Activated T-helper 1 cell treated with anti-CD3 and anti-CD28 coated beads, Interleukin-2, amount 50 U/mL, for 16 hours (primary cell): ENCODE results near the gene ERICH3.

ENCODE experiments used
- DNase-seq, 2 donors: peaks; one replicate each; pipeline ENCODE4 v3.0.0-alpha.2; 2020; ENCODE audit warnings: low read depth in 1 of 2, low spot score in 1 of 2

The ERICH3 gene

GRCh38 chr1:74592580-74593355 is 80.8 kb downstream of the ERICH3 start:
- no peak for DNase-seq

GRCh38 chr1:74591949-74592348 is 81.6 kb downstream of the ERICH3 start:
- DNase-seq: no peak

GRCh38 chr1:74590288-74590687 is 83.3 kb downstream of the ERICH3 start:
- DNase-seq: no peak

GRCh38 chr1:74587888-74588287 is 85.7 kb downstream of the ERICH3 start:
- no peak for DNase-seq

- no peak for DNase-seq
Measured at GRCh38 chr1:74586253-74586897, 87.2 kb downstream of the ERICH3 start.

- DNase-seq: no peak
Measured at GRCh38 chr1:74584185-74584584, 89.4 kb downstream of the ERICH3 start.

- DNase-seq: no peak
Measured at GRCh38 chr1:74583397-74583796, 90.2 kb downstream of the ERICH3 start.

- no peak for DNase-seq
Measured at GRCh38 chr1:74579425-74579824, 94.2 kb downstream of the ERICH3 start.

- DNase-seq: no peak
Measured at GRCh38 chr1:74578101-74578500, 95.5 kb downstream of the ERICH3 start.

- DNase-seq: no peak
Measured at GRCh38 chr1:74571891-74572290, 101.7 kb downstream of the ERICH3 start.

- DNase-seq: no peak
Measured at GRCh38 chr1:74571493-74571800, 102.1 kb downstream of the ERICH3 start.

GRCh38 chr1:74570797-74571492 is 102.6 kb downstream of the ERICH3 start:
- no peak for DNase-seq

- no peak for DNase-seq
Measured at GRCh38 chr1:74549932-74550331, 123.7 kb downstream of the ERICH3 start.

GRCh38 chr1:74548961-74549750 is 124.4 kb downstream of the ERICH3 start:
- DNase-seq: no peak

- no peak for DNase-seq
Measured at GRCh38 chr1:74545821-74546220, 127.8 kb downstream of the ERICH3 start.

- no peak for DNase-seq
Measured at GRCh38 chr1:74534241-74534640, 139.4 kb downstream of the ERICH3 start.

- no peak for DNase-seq
Measured at GRCh38 chr1:74531796-74532195, 141.8 kb downstream of the ERICH3 start.

- no peak for DNase-seq
Measured at GRCh38 chr1:74530892-74531291, 142.7 kb downstream of the ERICH3 start.

GRCh38 chr1:74528123-74528522 is 145.5 kb downstream of the ERICH3 start:
- DNase-seq: no peak

- no peak for DNase-seq
Measured at GRCh38 chr1:74526708-74527107, 146.9 kb downstream of the ERICH3 start.

GRCh38 chr1:74523873-74524480 is 149.6 kb downstream of the ERICH3 start:
- no peak for DNase-seq
